GM12878 (cell line): Measurements from ENCODE around the gene SCUBE3. TPM values are rescaled to one million over a fixed set of nuclear protein-coding genes. Genes with fewer than 3 reads are reported as not detected.

ENCODE experiments used
- ATAC-seq: fragments of 200-7000 bp; cut with Tn5 transposase; 3 replicates; pipeline ENCODE4 v1.9.1; 2020; ENCODE audit warnings: mild to moderate bottlenecking, moderate library complexity
- BruUV-seq: library from RNA; stranded (reverse); fragments of 400-500 nt; replicated peaks from 2 replicates; lab custom pipeline; 2021; lab: Mats Ljungman, UMichigan
- CTCF ChIA-PET: fragments of 300-600 bp; sonication (Branson Sonifier 250); formaldehyde crosslinking; extraction: SDS; loops from one replicate; lab custom pipeline; 2021; ENCODE audit warnings: inconsistent platforms; lab: Yijun Ruan, JAX
- POLR2A ChIA-PET: fragments of 350-600 bp; formaldehyde crosslinking; extraction: SDS; loops from one replicate; lab custom pipeline; 2021; ENCODE audit warnings: inconsistent platforms; lab: Charles Lee
- RAD21 ChIA-PET: fragments of 300-600 bp; sonication (Branson Sonifier 250); formaldehyde crosslinking; loops from one replicate; lab custom pipeline; 2023; ENCODE audit warnings: antibody characterized with exemption; ENCODE audit not compliant: unreplicated experiment; lab: Charles Lee
- SMC1A ChIA-PET: fragments of 300-600 bp; sonication (Branson Sonifier 250); formaldehyde crosslinking; loops from one replicate; lab custom pipeline; 2023; ENCODE audit not compliant: unreplicated experiment, uncharacterized antibody; lab: Charles Lee
- DNase-seq: peaks from one replicate; pipeline ENCODE4 v3.0.0-alpha.2; 2011; ENCODE audit warnings: low read depth, low spot score
- FAIRE-seq: peaks from 3 replicates; lab custom pipeline; 2011; peaks lifted over from hg19 to GRCh38; lab: Jason Lieb, UNC
- H2AFZ ChIP-seq: 2 replicates; pipeline ENCODE4 v1.6.0; 2011; ENCODE audit warnings: low read depth, low read length, control low read depth; ENCODE audit not compliant: control insufficient read depth
- H3K27ac ChIP-seq: 2 replicates; pipeline ENCODE4 v1.5.1; 2011; ENCODE audit warnings: control low read depth; ENCODE audit not compliant: control insufficient read depth, insufficient read depth
- H3K27me3 ChIP-seq, 2 experiments: replicated peaks in 1 of 2; 2 replicates each; pipeline versions ENCODE4 v1.6.0 to v1.6.1; 2011; ENCODE audit warnings: low read length in 1 of 2; ENCODE audit not compliant: control insufficient read depth in 2 of 2, insufficient read depth in 2 of 2
- H3K36me3 ChIP-seq, 2 experiments: 2 replicates each; pipeline ENCODE4 v1.5.1; 2011; ENCODE audit warnings: low read length in 1 of 2; ENCODE audit not compliant: control insufficient read depth in 2 of 2, insufficient read depth in 2 of 2
- H3K4me1 ChIP-seq: 2 replicates; pipeline ENCODE4 v1.6.1; 2011; ENCODE audit warnings: mild to moderate bottlenecking, low read length, moderate library complexity, mixed read lengths; ENCODE audit not compliant: control insufficient read depth, insufficient read depth
- H3K4me2 ChIP-seq: 2 replicates; pipeline ENCODE4 v1.6.0; 2011; ENCODE audit warnings: control low read depth; ENCODE audit not compliant: control insufficient read depth, insufficient read depth
- H3K4me3 ChIP-seq: fragments of 200-600 bp; sonication (generic); 2 replicates; pipeline ENCODE4 v1.5.1; 2016
- H3K79me2 ChIP-seq: 2 replicates; pipeline ENCODE4 v1.6.0; 2011; ENCODE audit warnings: low read length; ENCODE audit not compliant: control insufficient read depth, insufficient read depth
- H3K9ac ChIP-seq: 2 replicates; pipeline ENCODE4 v1.8.0; 2011; ENCODE audit warnings: low read length, control low read depth, mixed read lengths; ENCODE audit not compliant: control insufficient read depth, insufficient read depth
- H3K9me3 ChIP-seq: replicated peaks from 3 replicates; pipeline ENCODE4 v1.5.1; 2011; ENCODE audit warnings: mild to moderate bottlenecking, low read length; ENCODE audit not compliant: control insufficient read depth, insufficient read depth
- H4K20me1 ChIP-seq: 2 replicates; pipeline ENCODE4 v1.6.0; 2011; ENCODE audit not compliant: control insufficient read depth, insufficient read depth
- ASH2L ChIP-seq: fragments of 300-600, 200-600 bp; sonication (generic); IDR thresholded peaks from 2 replicates; pipeline ENCODE4 v1.6.1; 2017; ENCODE audit warnings: low read depth, mild to moderate bottlenecking, borderline replicate concordance
- CHD4 ChIP-seq: fragments of 200-600 bp; sonication (generic); IDR thresholded peaks from 2 replicates; pipeline ENCODE4 v1.6.1; 2016; ENCODE audit warnings: mild to moderate bottlenecking
- FOXK2 ChIP-seq: fragments of 450-650 bp; IDR thresholded peaks from 2 replicates; pipeline ENCODE4 v1.6.1; 2017; ENCODE audit warnings: mild to moderate bottlenecking, moderate library complexity
- NR2C1 ChIP-seq: fragments of 450-650 bp; IDR thresholded peaks from 2 replicates; pipeline ENCODE4 v1.6.1; 2017; ENCODE audit warnings: antibody characterized with exemption, mild to moderate bottlenecking, moderate library complexity
- NRF1 ChIP-seq: conservative IDR thresholded peaks from 2 replicates; pipeline ENCODE4 v1.6.1; 2011; ENCODE audit warnings: mild to moderate bottlenecking, low read depth, low read length, improper control_type of control experiment
- SMAD1 ChIP-seq: fragments of 450-650 bp; IDR thresholded peaks from 2 replicates; pipeline ENCODE4 v1.6.1; 2018; ENCODE audit warnings: mild to moderate bottlenecking, low read depth; ENCODE audit not compliant: partially characterized antibody
- SUPT20H ChIP-seq: IDR thresholded peaks from 2 replicates; pipeline ENCODE4 v1.6.1; 2011; ENCODE audit warnings: low read depth, mild to moderate bottlenecking, low read length, moderate library complexity, borderline replicate concordance; ENCODE audit not compliant: control insufficient read depth
- TCF7 ChIP-seq: IDR thresholded peaks from 2 replicates; pipeline ENCODE4 v1.6.1; 2014; ENCODE audit warnings: antibody characterized with exemption, borderline replicate concordance
- YY1 ChIP-seq: IDR thresholded peaks from 2 replicates; pipeline ENCODE4 v1.6.1; 2011; ENCODE audit warnings: low read depth, mild to moderate bottlenecking, low read length
- WGBS: methylation state at CpG from one replicate; pipeline ENCODE4 v1.1.6; 2016; ENCODE audit warnings: low lambda C conversion rate; ENCODE audit not compliant: insufficient replicate concordance, insufficient coverage; ENCODE audit errors: missing lambda C conversion rate; 5-methylcytosine and 5-hydroxymethylcytosine counted together
- in situ Hi-C: fragments of 300-500 bp; cut with MboI; formaldehyde crosslinking; loops from 9 replicates; pipeline ENCODE4 v1.14.3; 2018; ENCODE audit warnings: mixed read lengths
- intact Hi-C: fragments of 100-400 bp; cut with micrococcal nuclease; formaldehyde crosslinking; loops from one replicate; pipeline ENCODE4 v1.14.2; 2022; ENCODE audit not compliant: unreplicated experiment
- polyA plus RNA-seq, 11 experiments: library from polyadenylated mRNA; depleted of rRNA in 4 of 11; unstranded in 6 of 11; stranded (reverse) in 5 of 11; fragments of >200 nt; fragmentation: Nextera tagmentation in 4 of 11; fragmentation: Illumina TruSeq in 1 of 11; extraction: Ambion mirVana in 4 of 11; extraction: Trizol in 1 of 11; gene quantifications; 1 replicate in 1 of 11; 2 replicates in 10 of 11; pipeline versions ENCODE4 v1.2.1 to v1.2.3, GENCODE V29; 2011 to 2016; ENCODE audit warnings: inconsistent platforms in 2 of 11, missing spikeins in 2 of 11, low read depth in 1 of 11
- total RNA-seq, 4 experiments: library from RNA; depleted of rRNA in 3 of 4; stranded (reverse); fragments of >200 nt in 3 of 4; fragmentation: Illumina TruSeq in 1 of 4; extraction: Trizol in 1 of 4; gene quantifications; 2 replicates each; pipeline versions ENCODE4 v1.2.1 to v1.2.3, GENCODE V29; 2013 to 2021
- TF ChIP-seq, protein P1 (sequence below): IDR thresholded peaks from 2 replicates; pipeline ENCODE4 v1.6.1; 2011; ENCODE audit warnings: mild to moderate bottlenecking, low read depth, low read length, moderate library complexity; ENCODE audit not compliant: insufficient replicate concordance
- TF ChIP-seq, protein P2 (sequence below): fragments of 450-650 bp; IDR thresholded peaks from 2 replicates; pipeline ENCODE4 v1.6.1; 2016; ENCODE audit warnings: mild to moderate bottlenecking

Gene SCUBE3
- total and polyA plus RNA-seq, 10 of the 15 experiments (the other 5 are each of a cell fraction or from before 2014, with no cell fraction given), result under 0.01 to 0.20 (median 0.07) TPM; not detected in 4

DNA sequence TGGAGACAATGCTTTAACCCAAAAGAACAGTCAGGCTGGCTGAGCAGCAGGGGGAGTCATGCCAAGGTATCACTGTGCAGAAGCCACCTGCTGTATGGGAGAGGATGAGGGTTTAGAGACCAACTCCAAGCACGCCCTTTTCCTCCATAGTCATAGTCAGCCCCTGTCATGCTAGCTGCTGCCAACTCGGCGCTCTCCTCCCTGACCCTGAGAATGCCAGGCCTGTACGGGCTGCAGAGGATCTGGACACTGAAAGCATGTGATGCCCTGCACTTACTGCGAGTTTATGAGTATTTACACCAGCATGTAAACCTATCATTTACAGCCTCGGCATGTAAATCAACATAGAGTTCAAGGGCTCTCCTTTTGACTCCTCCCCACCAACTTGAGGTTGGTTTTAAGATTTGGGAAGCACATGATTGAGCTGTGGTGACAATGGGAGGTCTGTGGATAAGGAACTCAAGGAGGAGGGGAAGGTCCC lies 11.7 kb upstream of the SCUBE3 start (continued):
- TF ChIP-seq, protein P1, sequence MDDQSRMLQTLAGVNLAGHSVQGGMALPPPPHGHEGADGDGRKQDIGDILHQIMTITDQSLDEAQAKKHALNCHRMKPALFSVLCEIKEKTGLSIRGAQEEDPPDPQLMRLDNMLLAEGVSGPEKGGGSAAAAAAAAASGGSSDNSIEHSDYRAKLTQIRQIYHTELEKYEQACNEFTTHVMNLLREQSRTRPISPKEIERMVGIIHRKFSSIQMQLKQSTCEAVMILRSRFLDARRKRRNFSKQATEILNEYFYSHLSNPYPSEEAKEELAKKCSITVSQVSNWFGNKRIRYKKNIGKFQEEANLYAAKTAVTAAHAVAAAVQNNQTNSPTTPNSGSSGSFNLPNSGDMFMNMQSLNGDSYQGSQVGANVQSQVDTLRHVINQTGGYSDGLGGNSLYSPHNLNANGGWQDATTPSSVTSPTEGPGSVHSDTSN, result no peak
- TF ChIP-seq YY1, result no peak
- TF ChIP-seq SUPT20H, result no peak
- no peak for TF ChIP-seq NRF1
- TF ChIP-seq, protein P2, sequence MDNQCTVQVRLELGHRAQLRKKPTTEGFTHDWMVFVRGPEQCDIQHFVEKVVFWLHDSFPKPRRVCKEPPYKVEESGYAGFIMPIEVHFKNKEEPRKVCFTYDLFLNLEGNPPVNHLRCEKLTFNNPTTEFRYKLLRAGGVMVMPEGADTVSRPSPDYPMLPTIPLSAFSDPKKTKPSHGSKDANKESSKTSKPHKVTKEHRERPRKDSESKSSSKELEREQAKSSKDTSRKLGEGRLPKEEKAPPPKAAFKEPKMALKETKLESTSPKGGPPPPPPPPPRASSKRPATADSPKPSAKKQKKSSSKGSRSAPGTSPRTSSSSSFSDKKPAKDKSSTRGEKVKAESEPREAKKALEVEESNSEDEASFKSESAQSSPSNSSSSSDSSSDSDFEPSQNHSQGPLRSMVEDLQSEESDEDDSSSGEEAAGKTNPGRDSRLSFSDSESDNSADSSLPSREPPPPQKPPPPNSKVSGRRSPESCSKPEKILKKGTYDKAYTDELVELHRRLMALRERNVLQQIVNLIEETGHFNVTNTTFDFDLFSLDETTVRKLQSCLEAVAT, result no peak
- TF ChIP-seq CHD4, result no peak
- TF ChIP-seq FOXK2, result no peak
- no peak for TF ChIP-seq SMAD1
- no peak for TF ChIP-seq NR2C1
- TF ChIP-seq TCF7, result no peak

DNA sequence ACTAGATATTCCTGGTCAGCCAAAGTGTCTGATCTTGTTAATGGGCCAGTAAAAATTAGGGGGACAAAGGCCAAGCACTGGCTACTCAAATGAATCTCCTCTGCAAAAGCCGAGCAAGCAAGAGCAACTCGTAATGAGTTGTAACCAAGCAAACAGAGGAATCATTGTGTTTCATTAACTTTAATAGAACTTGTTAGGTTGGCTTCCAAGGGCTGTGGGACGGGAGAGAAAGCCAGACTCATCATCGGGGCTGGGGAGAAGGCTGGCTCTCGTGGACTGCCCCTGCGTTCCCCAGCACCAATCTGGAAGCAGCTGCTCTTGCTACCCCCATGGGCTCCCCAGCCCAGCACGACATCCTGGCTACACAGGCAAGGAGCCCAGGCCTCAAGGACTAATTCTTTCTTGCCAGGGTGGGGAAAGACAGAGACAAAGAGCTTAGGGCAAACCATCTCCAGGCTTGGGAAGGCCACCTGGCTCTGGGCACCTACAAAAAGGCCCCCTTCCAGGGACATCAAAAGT lies 10.5 kb upstream of the SCUBE3 start:
- no peaks in the 10 kb centered on the region for H3K4me1 ChIP-seq
- no peaks in the 10 kb centered on the region for H4K20me1 ChIP-seq
- in situ Hi-C loops (no loop called here), intact Hi-C loops (no loop called here)
- CTCF ChIA-PET, result interaction anchor here (1.5 to 7.5 kb wide), 6 partner anchors 17 to 743 kb away, joined by 7 to 114 read pairs (median 18); no protein-coding TSS in a partner anchor
- RAD21 ChIA-PET, result interaction anchor here (0.5 to 4.0 kb wide), 3 partner anchors 37 to 718 kb away, joined by 3 to 27 read pairs (median 13); no protein-coding TSS in a partner anchor
- no peak overlapping the region for H2AFZ ChIP-seq
- SMC1A ChIA-PET, result interaction anchor here (3.0 to 7.7 kb wide), 2 partner anchors 57 to 63 kb away, joined by 15 to 65 read pairs; no protein-coding TSS in a partner anchor
- no peaks in the 10 kb centered on the region for H3K9me3 ChIP-seq
- no peak overlapping the region for H3K4me3 ChIP-seq
- no peak overlapping the region for H3K4me2 ChIP-seq
- no peak for TF ChIP-seq ASH2L
- POLR2A ChIA-PET, result no interaction called here
- 31% methylated on average over 7 of the region's 7 CpGs for WGBS
- ATAC-seq (no peak), DNase-seq (no peak), FAIRE-seq (no peak)
- no peak overlapping the region for H3K9ac ChIP-seq
- no peaks in the 10 kb centered on the region; a peak in 4 of 4 replicates for H3K27me3 ChIP-seq
- no peaks in the 10 kb centered on the region for H3K79me2 ChIP-seq
- no peaks in the 10 kb centered on the region for H3K36me3 ChIP-seq
- no TSS peak for BruUV-seq
- no peak overlapping the region for H3K27ac ChIP-seq
